Putamen (tissue), 1 donor: ENCODE results near the gene MAB21L4.

Experiments
- DNase-seq: peaks from one replicate; pipeline ENCODE4 v3.0.0-alpha.2; 2016; ENCODE audit warnings: low spot score

The MAB21L4 gene

GRCh38 chr2:240876475-240877251 lies 19.3 kb downstream of the MAB21L4 start:
- DNase-seq: no peak

- no peak for DNase-seq
Measured at GRCh38 chr2:240876035-240876474, 19.9 kb downstream of the MAB21L4 start.

- DNase-seq: no peak
Measured at GRCh38 chr2:240875228-240876034, 20.5 kb downstream of the MAB21L4 start.

GRCh38 chr2:240874715-240875227 lies 21.2 kb downstream of the MAB21L4 start:
- DNase-seq: no peak

- DNase-seq: no peak
Measured at GRCh38 chr2:240873805-240874714, 21.9 kb downstream of the MAB21L4 start.

GRCh38 chr2:240873098-240873788 lies 22.7 kb downstream of the MAB21L4 start:
- no peak for DNase-seq

GRCh38 chr2:240872317-240873097 lies 23.4 kb downstream of the MAB21L4 start:
- no peak for DNase-seq

GRCh38 chr2:240871071-240871958 lies 24.6 kb downstream of the MAB21L4 start:
- DNase-seq: no peak

- DNase-seq: no peak
Measured at GRCh38 chr2:240869956-240870875, 25.7 kb downstream of the MAB21L4 start.

GRCh38 chr2:240869109-240869955 lies 26.6 kb downstream of the MAB21L4 start:
- DNase-seq: no peak

- no peak for DNase-seq
Measured at GRCh38 chr2:240868286-240869108, 27.5 kb downstream of the MAB21L4 start, which contains the start of gene AGXT. Gene AGXT (plus strand): TSS chr2:240868824. CDS start chr2:240868866, 42 bp downstream.

- no peak for DNase-seq
Measured at GRCh38 chr2:240865391-240865790, 30.6 kb downstream of the MAB21L4 start.

GRCh38 chr2:240864475-240864874 lies 31.5 kb downstream of the MAB21L4 start:
- no peak for DNase-seq

GRCh38 chr2:240861547-240861946 lies 34.4 kb downstream of the MAB21L4 start:
- no peak for DNase-seq

- no peak for DNase-seq
Measured at GRCh38 chr2:240858871-240859270, 37.1 kb downstream of the MAB21L4 start.

GRCh38 chr2:240858321-240858720 lies 37.6 kb downstream of the MAB21L4 start:
- DNase-seq: no peak
